SK-N-SH treated with all-trans-retinoic acid at 6 μM for 48 hours (cell line): Measurements from ENCODE around the gene CYP11A1.

Experiments
- ATAC-seq: fragments of 200-7000 bp; cut with Tn5 transposase; 3 replicates; pipeline ENCODE4 v1.9.1; 2020; ENCODE audit warnings: mild to moderate bottlenecking, moderate library complexity
- ARNTL ChIP-seq: fragments of 450-650 bp; formaldehyde crosslinking; IDR thresholded peaks from 2 replicates; pipeline ENCODE4 v1.5.0; 2020; ENCODE audit warnings: low read depth, mild to moderate bottlenecking, moderate library complexity, borderline replicate concordance
- BACH2 ChIP-seq: fragments of 250-450 bp; sonication (Bioruptor Pico); IDR thresholded peaks from 2 replicates; pipeline ENCODE4 v1.9.0; 2021; ENCODE audit warnings: mild to moderate bottlenecking, borderline replicate concordance
- CSDC2 ChIP-seq: fragments of 250-450 bp; sonication (Bioruptor Pico); IDR thresholded peaks from 2 replicates; pipeline ENCODE4 v1.5.0; 2020; ENCODE audit warnings: mild to moderate bottlenecking, moderate library complexity
- CSRNP3 ChIP-seq: fragments of 250-450 bp; sonication (Bioruptor Pico); IDR thresholded peaks from 2 replicates; pipeline ENCODE4 v1.5.1; 2021; ENCODE audit warnings: mild to moderate bottlenecking, moderate library complexity
- ESRRG ChIP-seq: fragments of 250-450 bp; sonication (Bioruptor Pico); IDR thresholded peaks from 2 replicates; pipeline ENCODE4 v1.6.1; 2021; ENCODE audit warnings: mild to moderate bottlenecking
- GLIS3 ChIP-seq: fragments of 250-450 bp; sonication (Bioruptor Pico); IDR thresholded peaks from 2 replicates; pipeline ENCODE4 v1.5.0; 2020; ENCODE audit warnings: mild to moderate bottlenecking, moderate library complexity
- ISL1 ChIP-seq: fragments of 250-450 bp; sonication (Bioruptor Pico); IDR thresholded peaks from 2 replicates; pipeline ENCODE4 v2.1.2; 2022; ENCODE audit warnings: mild to moderate bottlenecking, moderate library complexity
- OSR1 ChIP-seq: fragments of 250-450 bp; sonication (Bioruptor Pico); IDR thresholded peaks from 2 replicates; pipeline ENCODE4 v1.8.0; 2022; ENCODE audit warnings: moderate library complexity, mild to moderate bottlenecking, inconsistent platforms
- PATZ1 ChIP-seq: fragments of 250-450 bp; sonication (Bioruptor Pico); IDR thresholded peaks from 2 replicates; pipeline ENCODE4 v1.8.0; 2020; ENCODE audit warnings: mild to moderate bottlenecking, moderate library complexity, borderline replicate concordance
- PPARA ChIP-seq: fragments of 250-450 bp; sonication (Bioruptor Pico); IDR thresholded peaks from 2 replicates; pipeline ENCODE4 v1.5.0; 2020; ENCODE audit warnings: mild to moderate bottlenecking, borderline replicate concordance
- RARB ChIP-seq: fragments of 250-450 bp; sonication (Bioruptor Pico); IDR thresholded peaks from 2 replicates; pipeline ENCODE4 v1.8.0; 2021; ENCODE audit warnings: mild to moderate bottlenecking, moderate library complexity
- SNAI2 ChIP-seq: fragments of 250-450 bp; sonication (Bioruptor Pico); IDR thresholded peaks from 2 replicates; pipeline ENCODE4 v1.5.0; 2020; ENCODE audit warnings: mild to moderate bottlenecking, moderate library complexity
- TCF4 ChIP-seq: fragments of 250-450 bp; sonication (Bioruptor Pico); IDR thresholded peaks from 2 replicates; pipeline ENCODE4 v1.8.0; 2021; ENCODE audit warnings: mild to moderate bottlenecking, moderate library complexity, borderline replicate concordance
- TSHZ2 ChIP-seq: fragments of 250-450 bp; sonication (Bioruptor Pico); IDR thresholded peaks from 2 replicates; pipeline ENCODE4 v1.5.0; 2020; ENCODE audit warnings: mild to moderate bottlenecking, moderate library complexity
- ZC3H10 ChIP-seq: fragments of 250-450 bp; sonication (Bioruptor Pico); IDR thresholded peaks from 2 replicates; pipeline ENCODE4 v1.5.1; 2021; ENCODE audit warnings: mild to moderate bottlenecking, moderate library complexity
- ZFP3 ChIP-seq: fragments of 250-450 bp; sonication (Bioruptor Pico); IDR thresholded peaks from 2 replicates; pipeline ENCODE4 v1.5.0; 2020; ENCODE audit warnings: mild to moderate bottlenecking, moderate library complexity
- ZNF565 ChIP-seq: fragments of 450-650 bp; formaldehyde crosslinking; conservative IDR thresholded peaks from 2 replicates; pipeline ENCODE4 v1.5.0; 2020; ENCODE audit warnings: low read depth, mild to moderate bottlenecking, moderate library complexity
- ZNF70 ChIP-seq: fragments of 450-650 bp; formaldehyde crosslinking; IDR thresholded peaks from 2 replicates; pipeline ENCODE4 v1.5.0; 2020; ENCODE audit warnings: mild to moderate bottlenecking, moderate library complexity
- TF ChIP-seq, protein P1 (sequence below): fragments of 250-450 bp; sonication (Bioruptor Pico); IDR thresholded peaks from 2 replicates; pipeline ENCODE4 v1.8.0; 2021; ENCODE audit warnings: low read depth, mild to moderate bottlenecking, moderate library complexity, borderline replicate concordance

CYP11A1 gene

GRCh38 chr15:74343797-74344127, 23.7 kb downstream of the CYP11A1 start:
- no peak for ATAC-seq
- TF ChIP-seq PATZ1 (no peak), SNAI2 (CRISPR knock-in tag) (no peak), TSHZ2 (no peak), CSDC2 (no peak), BACH2 (CRISPR knock-in tag) (no peak), TCF4 (CRISPR knock-in tag) (no peak), OSR1 (no peak)

GRCh38 chr15:74343127-74343796, 24.2 kb downstream of the CYP11A1 start:
- ATAC-seq, result no peak
- no peak for TF ChIP-seq CSRNP3 (CRISPR knock-in tag)
- no peak for TF ChIP-seq ISL1 (CRISPR knock-in tag)
- TF ChIP-seq SNAI2 (CRISPR knock-in tag), result no peak
- no peak for TF ChIP-seq OSR1

DNA sequence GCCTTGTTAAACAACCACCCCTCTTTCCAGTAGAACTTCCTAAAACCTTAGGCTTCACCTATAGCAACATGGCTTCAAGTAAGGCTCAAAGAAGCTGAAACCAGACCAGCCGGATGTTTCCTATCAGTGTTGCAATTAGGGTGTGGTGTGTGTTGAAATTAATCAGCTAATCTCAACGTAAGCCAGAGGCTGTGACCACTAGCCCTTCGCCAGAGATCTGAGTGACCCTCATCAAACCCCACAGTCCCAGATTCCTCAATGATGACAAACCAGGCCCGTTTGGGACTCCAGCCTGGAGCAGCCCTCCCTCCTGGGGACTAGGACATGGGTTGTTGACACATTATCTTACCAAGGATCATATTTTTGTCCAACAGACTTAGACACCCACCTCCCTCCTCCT, 27.3 kb downstream of the CYP11A1 start:
- TF ChIP-seq ARNTL (CRISPR knock-in tag) (no peak), SNAI2 (CRISPR knock-in tag) (no peak), TCF4 (CRISPR knock-in tag) (no peak), RARB (CRISPR knock-in tag) (no peak), ZC3H10 (CRISPR knock-in tag) (no peak), PATZ1 (no peak), GLIS3 (CRISPR knock-in tag) (no peak), CSDC2 (no peak), ZFP3 (no peak), OSR1 (no peak), ZNF70 (no peak), CSRNP3 (CRISPR knock-in tag) (no peak), ESRRG (CRISPR knock-in tag) (no peak), PPARA (CRISPR knock-in tag) (no peak), ZNF565 (CRISPR knock-in tag) (no peak), BACH2 (CRISPR knock-in tag) (no peak), ISL1 (CRISPR knock-in tag) (no peak)
- TF ChIP-seq, protein P1, sequence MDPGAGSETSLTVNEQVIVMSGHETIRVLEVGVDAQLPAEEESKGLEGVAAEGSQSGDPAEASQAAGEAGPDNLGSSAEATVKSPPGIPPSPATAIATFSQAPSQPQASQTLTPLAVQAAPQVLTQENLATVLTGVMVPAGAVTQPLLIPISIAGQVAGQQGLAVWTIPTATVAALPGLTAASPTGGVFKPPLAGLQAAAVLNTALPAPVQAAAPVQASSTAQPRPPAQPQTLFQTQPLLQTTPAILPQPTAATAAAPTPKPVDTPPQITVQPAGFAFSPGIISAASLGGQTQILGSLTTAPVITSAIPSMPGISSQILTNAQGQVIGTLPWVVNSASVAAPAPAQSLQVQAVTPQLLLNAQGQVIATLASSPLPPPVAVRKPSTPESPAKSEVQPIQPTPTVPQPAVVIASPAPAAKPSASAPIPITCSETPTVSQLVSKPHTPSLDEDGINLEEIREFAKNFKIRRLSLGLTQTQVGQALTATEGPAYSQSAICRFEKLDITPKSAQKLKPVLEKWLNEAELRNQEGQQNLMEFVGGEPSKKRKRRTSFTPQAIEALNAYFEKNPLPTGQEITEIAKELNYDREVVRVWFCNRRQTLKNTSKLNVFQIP, result no peak
- TF ChIP-seq, all 23 proteins: peak for 0

More for the DNA sequence above, 27.3 kb downstream of the CYP11A1 start:
- no peak for ATAC-seq
